CD4-positive, CD25-positive, alpha-beta regulatory T cell (primary cell): Measurements from ENCODE around the gene CAMTA1. TPM values are rescaled to one million over a fixed set of nuclear protein-coding genes. Genes with fewer than 3 reads are reported as not detected.
"Not testable (repeated sequence)": the region's sequence is repeated elsewhere in the genome, so short reads cannot be mapped to it uniquely, and the experiment has no call there.

Source experiments
- ATAC-seq, 2 donors: fragments of 150-1000 bp; cut with Tn5 transposase; one replicate each; pipeline ENCODE4 v1.10.0; 2021; ENCODE audit warnings: low read depth in 2 of 2, moderate number of reproducible peaks in 2 of 2, moderate library complexity in 1 of 2
- DNase-seq, 3 donors: peaks; one replicate each; pipeline versions ENCODE4 v3.0.0 to v3.0.0-alpha.2; 2012 to 2022; ENCODE audit warnings: mixed read lengths in 1 of 3
- H3K27ac ChIP-seq: one replicate; pipeline ENCODE4 v1.7.0; 2013; ENCODE audit warnings: mild to moderate bottlenecking, low read length; ENCODE audit not compliant: insufficient read depth, poor library complexity, severe bottlenecking
- H3K27me3 ChIP-seq: one replicate; pipeline ENCODE4 v1.7.0; 2013; ENCODE audit warnings: low read length; ENCODE audit not compliant: control insufficient read depth, insufficient read depth
- H3K36me3 ChIP-seq: one replicate; pipeline ENCODE4 v1.7.0; 2013; ENCODE audit warnings: mild to moderate bottlenecking, low read length, moderate library complexity; ENCODE audit not compliant: control insufficient read depth, insufficient read depth
- H3K4me1 ChIP-seq: 2 replicates; pipeline ENCODE4 v1.7.0; 2013; ENCODE audit warnings: mild to moderate bottlenecking, low read length; ENCODE audit not compliant: insufficient read depth, control insufficient read depth, poor library complexity, severe bottlenecking
- H3K4me3 ChIP-seq: one replicate; pipeline ENCODE4 v1.7.0; 2013; ENCODE audit warnings: low read depth, mild to moderate bottlenecking, low read length, moderate library complexity
- H3K9me3 ChIP-seq, 2 experiments: 1 replicate in 1 of 2; 2 replicates in 1 of 2; pipeline ENCODE4 v1.7.0; 2013; ENCODE audit warnings: low read length in 2 of 2, mild to moderate bottlenecking in 1 of 2, moderate library complexity in 1 of 2; ENCODE audit not compliant: control insufficient read depth in 2 of 2
- H3K27ac Mint-ChIP-seq, 3 donors: one replicate each; pipeline ENCODE4 v1.8.0; 2020 to 2022; ENCODE audit warnings: mild to moderate bottlenecking in 3 of 3, mixed read lengths in 3 of 3, moderate library complexity in 2 of 3
- H3K27me3 Mint-ChIP-seq: one replicate; pipeline ENCODE4 v1.8.0; 2022; ENCODE audit warnings: mild to moderate bottlenecking, mixed read lengths
- H3K36me3 Mint-ChIP-seq: one replicate; pipeline ENCODE4 v1.8.0; 2020; ENCODE audit warnings: mixed read lengths
- H3K4me1 Mint-ChIP-seq, 4 donors: one replicate each; pipeline ENCODE4 v1.8.0; 2020 to 2022; ENCODE audit warnings: mixed read lengths in 4 of 4, mild to moderate bottlenecking in 1 of 4
- H3K4me3 Mint-ChIP-seq, 4 donors: one replicate each; pipeline ENCODE4 v1.8.0; 2020 to 2022; ENCODE audit warnings: mild to moderate bottlenecking in 4 of 4, mixed read lengths in 4 of 4, moderate library complexity in 3 of 4
- H3K9me3 Mint-ChIP-seq, 7 donors: one replicate each; pipeline ENCODE4 v1.8.0; 2020 to 2022; ENCODE audit warnings: mixed read lengths in 7 of 7, mild to moderate bottlenecking in 3 of 7, moderate library complexity in 2 of 7
- polyA plus RNA-seq, 4 donors: library from polyadenylated mRNA; unstranded; fragments of 300-500 nt; fragmentation: Illumina TruSeq; gene quantifications; one replicate each; pipeline ENCODE4 v1.2.3, GENCODE V29; 2021
- total RNA-seq: library from RNA; stranded (reverse); gene quantifications from one replicate; pipeline ENCODE4 v1.2.3, GENCODE V29; 2022

Gene CAMTA1
- total and polyA plus RNA-seq, 5 donors from 2014 or later, result 48.8 to 112 (median 80.0) TPM

DNA sequence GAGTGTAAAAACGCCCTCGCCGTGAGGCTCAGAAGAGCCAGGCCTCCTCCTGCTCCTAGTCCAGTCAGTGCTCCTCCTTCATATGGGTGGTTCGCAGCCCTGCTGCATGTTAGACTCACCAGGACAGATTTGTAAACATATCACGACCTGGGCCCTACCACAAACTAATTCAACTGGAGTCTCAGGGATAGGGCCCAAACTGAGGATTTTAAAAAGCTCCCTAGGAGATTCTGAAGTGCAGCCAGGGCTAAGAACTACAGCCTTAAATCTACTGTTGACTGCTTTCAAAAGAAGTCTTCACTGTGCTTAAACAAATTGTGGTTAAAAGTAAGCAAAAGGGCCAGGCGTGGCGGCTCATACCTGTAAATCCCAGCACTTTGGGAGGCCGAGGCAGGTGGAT lies 57.0 kb downstream of the CAMTA1 start:
- peaks cover 49% of the 10 kb centered on the region for H3K36me3 Mint-ChIP-seq
- DNase-seq (no peak), ATAC-seq (no peak)
- H3K9me3 ChIP-seq, result peaks cover 0 to 5% of the 10 kb centered on the region in 2 experiments
- peaks cover 0 to 7% (median 0%) of the 10 kb centered on the region in 7 donors for H3K9me3 Mint-ChIP-seq
- peaks cover 4 to 31% (median 9%) of the 10 kb centered on the region in 4 donors for H3K4me1 Mint-ChIP-seq
- no peaks in the 10 kb centered on the region for H3K4me1 ChIP-seq
- H3K4me3 ChIP-seq, result no peak overlapping the region
- H3K27ac ChIP-seq, result no peak overlapping the region
- H3K27ac Mint-ChIP-seq, result no peak overlapping the region
- peaks cover 29% of the 10 kb centered on the region for H3K36me3 ChIP-seq
- no peaks in the 10 kb centered on the region for H3K27me3 ChIP-seq
- H3K4me3 Mint-ChIP-seq, result no peak overlapping the region
- no peaks in the 10 kb centered on the region for H3K27me3 Mint-ChIP-seq

DNA sequence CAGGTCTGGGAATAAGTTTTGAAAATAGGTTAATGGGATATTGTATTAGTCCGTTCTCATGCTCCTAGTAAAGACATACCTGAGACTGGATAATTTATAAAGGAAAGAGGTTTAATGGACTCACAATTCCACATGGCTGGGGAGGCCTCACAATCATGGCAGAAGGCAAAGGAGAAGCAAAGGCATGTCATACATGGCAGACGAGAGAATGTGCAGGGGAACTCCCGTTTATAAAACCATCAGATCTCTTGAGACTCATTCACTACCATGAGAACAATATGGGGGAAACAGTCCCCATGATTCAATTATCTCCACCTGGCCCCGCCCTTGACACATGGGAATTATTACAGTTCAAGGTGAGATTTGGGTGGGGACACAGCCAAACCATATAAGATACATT lies 60.5 kb downstream of the CAMTA1 start:
- Mint-ChIP-seq H3K36me3 (peaks cover 41% of the 10 kb centered on the region), H3K4me1 (peaks cover 3 to 34% (median 16%) of the 10 kb centered on the region in 4 donors)
- DNase-seq, H3K4me3 Mint-ChIP-seq, H3K4me3 ChIP-seq, H3K4me1 ChIP-seq, ATAC-seq, H3K27me3 ChIP-seq, H3K9me3 Mint-ChIP-seq, H3K9me3 ChIP-seq, H3K27ac ChIP-seq, H3K27ac Mint-ChIP-seq, H3K27me3 Mint-ChIP-seq: not testable (repeated sequence)
- peaks cover 21% of the 10 kb centered on the region for H3K36me3 ChIP-seq

GRCh38 chr1:6848816-6849215 lies 63.6 kb downstream of the CAMTA1 start:
- Histone ChIP-seq H3K27me3 (no peaks in the 10 kb centered on the region), H3K36me3 (peaks cover 22% of the 10 kb centered on the region), H3K27ac (no peak overlapping the region), H3K9me3 (peaks cover 0 to 5% of the 10 kb centered on the region in 2 experiments), H3K4me3 (no peak overlapping the region), H3K4me1 (no peaks in the 10 kb centered on the region)
- peaks cover 0 to 7% (median 0%) of the 10 kb centered on the region in 7 donors for H3K9me3 Mint-ChIP-seq
- H3K4me3 Mint-ChIP-seq, result no peak overlapping the region
- no peaks in the 10 kb centered on the region for H3K27me3 Mint-ChIP-seq
- no peak for DNase-seq
- peaks cover 40% of the 10 kb centered on the region for H3K36me3 Mint-ChIP-seq
- H3K4me1 Mint-ChIP-seq, result peaks cover 0 to 20% (median 12%) of the 10 kb centered on the region in 4 donors
- no peak overlapping the region for H3K27ac Mint-ChIP-seq
- ATAC-seq, result no peak

GRCh38 chr1:6850537-6850936 lies 65.3 kb downstream of the CAMTA1 start:
- H3K4me3 Mint-ChIP-seq, result no peak overlapping the region
- H3K27me3 ChIP-seq, result no peaks in the 10 kb centered on the region
- peaks cover 0 to 19% (median 16%) of the 10 kb centered on the region in 4 donors for H3K4me1 Mint-ChIP-seq
- no peak overlapping the region for H3K27ac ChIP-seq
- H3K27me3 Mint-ChIP-seq, result no peaks in the 10 kb centered on the region
- peaks cover 36% of the 10 kb centered on the region for H3K36me3 Mint-ChIP-seq
- peaks cover 18% of the 10 kb centered on the region for H3K36me3 ChIP-seq
- DNase-seq (no peak), ATAC-seq (no peak)
- H3K9me3 ChIP-seq, result no peaks in the 10 kb centered on the region
- peaks cover 0 to 3% (median 0%) of the 10 kb centered on the region in 7 donors for H3K9me3 Mint-ChIP-seq
- H3K4me1 ChIP-seq, result no peaks in the 10 kb centered on the region
- no peak overlapping the region for H3K27ac Mint-ChIP-seq
- H3K4me3 ChIP-seq, result no peak overlapping the region

GRCh38 chr1:6852136-6852890 lies 67.1 kb downstream of the CAMTA1 start:
- Mint-ChIP-seq H3K4me1 (peaks cover 10 to 22% (median 20%) of the 10 kb centered on the region in 4 donors), H3K4me3 (no peak overlapping the region), H3K9me3 (peaks cover 0 to 1% (median 0%) of the 10 kb centered on the region in 7 donors), H3K27ac (peak overlapping the region in 1 of 3 donors; percentile 46), H3K27me3 (no peaks in the 10 kb centered on the region), H3K36me3 (peaks cover 38% of the 10 kb centered on the region)
- Histone ChIP-seq H3K9me3 (no peaks in the 10 kb centered on the region), H3K27ac (no peak overlapping the region), H3K4me1 (no peaks in the 10 kb centered on the region), H3K27me3 (no peaks in the 10 kb centered on the region), H3K4me3 (no peak overlapping the region), H3K36me3 (peaks cover 20% of the 10 kb centered on the region)
- DNase-seq (no peak), ATAC-seq (no peak)

GRCh38 chr1:6854166-6854565 lies 68.9 kb downstream of the CAMTA1 start:
- Histone ChIP-seq H3K36me3 (peaks cover 20% of the 10 kb centered on the region), H3K9me3 (no peaks in the 10 kb centered on the region), H3K4me1 (no peaks in the 10 kb centered on the region), H3K4me3 (no peak overlapping the region), H3K27me3 (no peaks in the 10 kb centered on the region), H3K27ac (no peak overlapping the region)
- H3K4me1 Mint-ChIP-seq, result peaks cover 9 to 20% (median 16%) of the 10 kb centered on the region in 4 donors
- no peak overlapping the region for H3K4me3 Mint-ChIP-seq
- no peaks in the 10 kb centered on the region for H3K27me3 Mint-ChIP-seq
- ATAC-seq, result no peak
- H3K9me3 Mint-ChIP-seq, result no peaks in the 10 kb centered on the region
- no peak overlapping the region for H3K27ac Mint-ChIP-seq
- peaks cover 41% of the 10 kb centered on the region for H3K36me3 Mint-ChIP-seq
- no peak for DNase-seq

GRCh38 chr1:6857831-6858230 lies 72.6 kb downstream of the CAMTA1 start:
- Mint-ChIP-seq H3K4me1 (peaks cover 15 to 18% (median 17%) of the 10 kb centered on the region in 4 donors), H3K27me3 (no peaks in the 10 kb centered on the region), H3K36me3 (peaks cover 28% of the 10 kb centered on the region), H3K27ac (peak overlapping the region in 1 of 3 donors; percentile 51), H3K4me3 (no peak overlapping the region), H3K9me3 (no peaks in the 10 kb centered on the region)
- no peak for ATAC-seq
- no peak overlapping the region for H3K27ac ChIP-seq
- no peaks in the 10 kb centered on the region for H3K4me1 ChIP-seq
- no peaks in the 10 kb centered on the region for H3K9me3 ChIP-seq
- H3K36me3 ChIP-seq, result peaks cover 16% of the 10 kb centered on the region
- no peak overlapping the region for H3K4me3 ChIP-seq
- no peaks in the 10 kb centered on the region for H3K27me3 ChIP-seq
- DNase-seq, result no peak

- Mint-ChIP-seq H3K9me3 (no peaks in the 10 kb centered on the region), H3K27ac (no peak overlapping the region), H3K27me3 (no peaks in the 10 kb centered on the region), H3K4me3 (no peak overlapping the region), H3K36me3 (peaks cover 27% of the 10 kb centered on the region), H3K4me1 (peaks cover 17 to 18% (median 17%) of the 10 kb centered on the region in 4 donors)
- Histone ChIP-seq H3K27me3 (no peaks in the 10 kb centered on the region), H3K36me3 (peaks cover 8% of the 10 kb centered on the region), H3K4me1 (no peaks in the 10 kb centered on the region), H3K27ac (no peak overlapping the region), H3K9me3 (no peaks in the 10 kb centered on the region), H3K4me3 (no peak overlapping the region)
- DNase-seq (no peak), ATAC-seq (no peak)
Observed at GRCh38 chr1:6858596-6858995, 73.3 kb downstream of the CAMTA1 start.
